Right lobe of liver (tissue), 6 donors: ENCODE measurements around the gene OR52B6. TPM values are rescaled to one million over a fixed set of nuclear protein-coding genes. Genes with fewer than 3 reads are reported as not detected.
"Not testable (repeated sequence)": the region's sequence is repeated elsewhere in the genome, so short reads cannot be mapped to it uniquely, and the experiment has no call there.

Experiments
- ATAC-seq, 4 donors: fragments of 200-7000 bp; cut with Tn5 transposase; one replicate each; pipeline ENCODE4 v1.9.1; 2020; ENCODE audit warnings: mild to moderate bottlenecking in 4 of 4, moderate library complexity in 4 of 4
- DNase-seq, 3 donors: peaks; one replicate each; pipeline ENCODE4 v3.0.0-alpha.2; 2020
- H3K27ac ChIP-seq, 3 donors: fragments of 200-600 bp; one replicate each; pipeline ENCODE4 v1.8.0; 2022
- H3K27me3 ChIP-seq, 2 donors: fragments of 200-600 bp; one replicate each; pipeline ENCODE4 v1.8.0; 2022
- H3K36me3 ChIP-seq, 4 donors: fragments of 200-600 bp; sonication (generic) in 1 of 4; one replicate each; pipeline versions ENCODE4 v1.5.1 to v1.8.0; 2017 to 2022; ENCODE audit warnings: control low read depth in 1 of 4
- H3K4me1 ChIP-seq, 4 donors: fragments of 200-600 bp; sonication (generic) in 1 of 4; one replicate each; pipeline versions ENCODE4 v1.5.1 to v1.8.0; 2017 to 2022; ENCODE audit warnings: control low read depth in 1 of 4
- H3K4me3 ChIP-seq, 3 donors: fragments of 200-600 bp; one replicate each; pipeline ENCODE4 v1.8.0; 2022
- H3K9me3 ChIP-seq, 4 donors: fragments of 200-600 bp; sonication (generic) in 1 of 4; one replicate each; pipeline versions ENCODE4 v1.5.1 to v1.8.0; 2017 to 2022; ENCODE audit warnings: control low read depth in 1 of 4
- CTCF ChIP-seq, 4 donors: fragments of 200-600 bp in 3 of 4; fragments of 450-650 bp in 1 of 4; IDR thresholded peaks; one replicate each; pipeline versions ENCODE4 v1.5.1 to v1.8.0; 2016 to 2022; ENCODE audit warnings: antibody characterized with exemption in 4 of 4, mild to moderate bottlenecking in 2 of 4
- POLR2A ChIP-seq: fragments of 450-650 bp; IDR thresholded peaks from one replicate; pipeline ENCODE4 v1.6.1; 2017; ENCODE audit warnings: antibody characterized with exemption, mild to moderate bottlenecking
- WGBS: methylation state at CpG from one replicate; pipeline ENCODE4 v1.1.6; 2018; ENCODE audit warnings: low coverage, low lambda C conversion rate; ENCODE audit not compliant: insufficient coverage; ENCODE audit errors: missing lambda C conversion rate; 5-methylcytosine and 5-hydroxymethylcytosine counted together
- intact Hi-C, 2 donors: fragments of 100-400 bp; cut with DNase I; formaldehyde crosslinking; loops; one replicate each; pipeline versions ENCODE4 v1.11.2 to v1.14.1; 2022
- total RNA-seq, 6 experiments: library from RNA; depleted of rRNA in 2 of 6; stranded (reverse); fragments of >200 nt in 2 of 6; fragmentation: NEBNext Ultra II Directional in 3 of 6; extraction: Animal tissue kit (Norgen Biotek cat#: 25700) in 3 of 6; gene quantifications; one replicate each; pipeline versions ENCODE4 v1.1.0 to v1.2.4, GENCODE V29; 2016 to 2023
- donor health status: DM: no; HTN: yes; CAD: no.
- donor health status: DM: no; HTN: no; CAD: no.
- donor health status: DM: no; HTN: no; CAD: no.
- donor health status: DM: no; HTN: yes; CAD: no.
- donor health status: DM: no; HTN: yes; CAD: no.

Gene OR52B6
- total RNA-seq, 6 experiments from 2014 or later, result not detected

- DNase-seq (no peak), ATAC-seq (no peak)
- Histone ChIP-seq H3K27me3 (no peaks in the 10 kb centered on the region), H3K27ac (no peak overlapping the region), H3K9me3 (no peaks in the 10 kb centered on the region), H3K36me3 (no peaks in the 10 kb centered on the region), H3K4me1 (no peaks in the 10 kb centered on the region), H3K4me3 (no peak overlapping the region)
- intact Hi-C loops, result no loop called here
- no peak for TF ChIP-seq CTCF (IDR thresholded peaks at IDR 0.05)
- no peak for TF ChIP-seq POLR2A
- 87% methylated on average over 2 of the region's 2 CpGs for WGBS
Measured at GRCh38 chr11:5574654-5575053, 6.0 kb upstream of the OR52B6 start.

GRCh38 chr11:5575152-5575551 lies 5.5 kb upstream of the OR52B6 start:
- no peak for ATAC-seq
- intact Hi-C loops, result no loop called here
- no peaks in the 10 kb centered on the region for H3K4me1 ChIP-seq

GRCh38 chr11:5577101-5577500 lies 3.6 kb upstream of the OR52B6 start:
- DNase-seq (no peak), ATAC-seq (no peak)
- intact Hi-C loops, result no loop called here
- H3K4me3 ChIP-seq, result no peak overlapping the region
- H3K36me3 ChIP-seq, result no peaks in the 10 kb centered on the region
- TF ChIP-seq POLR2A, result no peak
- TF ChIP-seq CTCF (IDR thresholded peaks at IDR 0.05), result no peak
- H3K4me1 ChIP-seq, result no peaks in the 10 kb centered on the region
- no peak overlapping the region for H3K27ac ChIP-seq
- H3K27me3 ChIP-seq, result no peaks in the 10 kb centered on the region
- no peaks in the 10 kb centered on the region for H3K9me3 ChIP-seq

More at GRCh38 chr11:5575152-5575551, 5.5 kb upstream of the OR52B6 start:
- WGBS, result 69% methylated on average over 4 of the region's 4 CpGs
- DNase-seq, result no peak
- no peak overlapping the region for H3K4me3 ChIP-seq
- H3K9me3 ChIP-seq, result no peaks in the 10 kb centered on the region
- H3K27ac ChIP-seq, result no peak overlapping the region
- TF ChIP-seq POLR2A, result no peak
- no peak for TF ChIP-seq CTCF (IDR thresholded peaks at IDR 0.05)
- no peaks in the 10 kb centered on the region for H3K27me3 ChIP-seq
- H3K36me3 ChIP-seq, result no peaks in the 10 kb centered on the region

GRCh38 chr11:5581014-5581413 lies 337 bp downstream of the OR52B6 start:
- 65% methylated on average over 4 of the region's 4 CpGs for WGBS
- intact Hi-C loops, result no loop called here
- ATAC-seq, result no peak
- Histone ChIP-seq H3K9me3 (no peaks in the 10 kb centered on the region), H3K4me3 (no peak overlapping the region), H3K4me1 (no peaks in the 10 kb centered on the region), H3K27me3 (no peaks in the 10 kb centered on the region), H3K36me3 (no peaks in the 10 kb centered on the region), H3K27ac (no peak overlapping the region)
- DNase-seq, result no peak
- TF ChIP-seq POLR2A (no peak), CTCF (IDR thresholded peaks at IDR 0.05) (no peak)

- 83% methylated on average over 5 of the region's 5 CpGs for WGBS
- H3K4me1 ChIP-seq, DNase-seq, H3K27me3 ChIP-seq, intact Hi-C loops, H3K36me3 ChIP-seq, H3K9me3 ChIP-seq, ATAC-seq, H3K4me3 ChIP-seq, H3K27ac ChIP-seq: not testable (repeated sequence)
Measured at GRCh38 chr11:5584458-5584857, 3.8 kb downstream of the OR52B6 start.

GRCh38 chr11:5589906-5590305 lies 9.2 kb downstream of the OR52B6 start:
- ATAC-seq, intact Hi-C loops: not testable (repeated sequence)
- WGBS, result 89% methylated on average over 3 of the region's 31 CpGs

More at GRCh38 chr11:5589906-5590305, 9.2 kb downstream of the OR52B6 start:
- not testable (repeated sequence) for H3K27me3 ChIP-seq, H3K9me3 ChIP-seq, H3K4me3 ChIP-seq, DNase-seq, H3K36me3 ChIP-seq, H3K4me1 ChIP-seq, H3K27ac ChIP-seq
